Measurements from ENCODE around the gene MRPL24. TPM values are rescaled to one million over a fixed set of nuclear protein-coding genes. Genes with fewer than 3 reads are reported as not detected.

The MRPL24 gene
- total and polyA plus RNA-seq, 9 of the 15 experiments (the other 6 are each of a cell fraction or from before 2014, with no cell fraction given) = 74.3 to 267 (median 113) TPM

DNA sequence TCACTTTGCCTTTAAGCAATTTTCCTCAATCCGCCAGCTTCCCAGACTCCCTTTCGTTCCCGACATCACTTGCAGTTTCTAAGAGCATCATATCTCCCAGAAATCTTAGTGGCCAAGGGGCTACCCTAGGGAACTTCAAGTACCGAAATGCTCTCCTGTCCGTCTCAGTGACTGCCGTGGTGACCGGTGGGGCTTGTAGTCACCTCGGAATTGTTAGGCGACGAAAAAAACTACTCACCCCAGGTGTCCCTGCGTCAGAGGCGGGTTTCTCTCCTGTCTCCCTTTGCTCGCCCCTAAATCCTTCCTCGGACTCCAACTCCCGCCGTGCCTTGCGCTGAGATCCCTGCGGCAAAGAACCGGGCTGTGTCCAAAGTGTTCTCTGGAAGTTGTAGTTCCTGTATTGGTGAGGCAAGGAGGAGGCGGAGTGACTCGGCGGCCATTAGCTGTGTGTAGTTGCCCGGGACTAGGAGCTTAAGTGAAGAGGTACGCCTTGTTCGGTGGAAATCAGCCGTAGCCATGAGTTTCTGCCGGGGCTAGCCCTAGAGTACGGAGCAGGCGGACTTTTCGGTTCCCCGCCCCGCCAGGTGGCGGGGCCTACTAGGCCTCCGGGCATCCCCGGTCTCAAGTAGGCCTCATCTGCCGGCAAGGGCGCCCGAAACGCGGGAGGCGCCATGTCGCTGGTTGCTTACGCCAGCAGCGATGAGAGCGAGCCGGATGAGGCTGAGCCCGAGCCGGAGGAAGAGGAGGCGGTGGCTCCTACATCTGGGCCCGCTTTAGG, 26.4 kb upstream of the MRPL24 start, which contains the start of gene PRCC (continued):
- peak; percentile 98 for TF ChIP-seq ZNF584 (CRISPR knock-in tag; IDR thresholded peaks at IDR 0.05; ENCODE audit: low read depth)
- TF ChIP-seq POLR2AphosphoS5 (IDR thresholded peaks at IDR 0.05; ENCODE audit: control insufficient read depth, insufficient read depth, low read depth, low read length) = peak; percentile 58; the same call in 1 of the 2 replicates
- no peak for TF ChIP-seq CEBPG (CRISPR knock-in tag; IDR thresholded peaks at IDR 0.05)
- TF ChIP-seq CEBPG (tag; conservative IDR thresholded peaks at IDR 0.05 in 1 of 2, IDR thresholded peaks at IDR 0.05 in 1 of 2) = peak in 1 of 2 experiments; percentile 26; a peak in 2 of 4 replicates
- peak; percentile 42; the same call in 1 of the 2 replicates for TF ChIP-seq PML (IDR thresholded peaks at IDR 0.05; ENCODE audit: low read length)
- no peak for TF ChIP-seq RAD51 (IDR thresholded peaks at IDR 0.05; ENCODE audit: borderline replicate concordance, low read depth)
- 0 out of 4 replicates have a peak, but pooled peaks of 1 of the 2 experiments have one; percentile 44 for TF ChIP-seq NONO (IDR thresholded peaks at IDR 0.05; ENCODE audit: low read depth in 2 of 2, low read length in 1 of 2)
- TF ChIP-seq STAG1 (CRISPR knock-in tag; IDR thresholded peaks at IDR 0.05; ENCODE audit: borderline replicate concordance) = peak; percentile 27; the same call in 1 of the 2 replicates
- TF ChIP-seq LARP7 (IDR thresholded peaks at IDR 0.05) = peak; percentile 86
- peak; percentile 74 for TF ChIP-seq TFAP4 (CRISPR knock-in tag; IDR thresholded peaks at IDR 0.05; ENCODE audit: borderline replicate concordance)
- TF ChIP-seq ZFP36 (IDR thresholded peaks at IDR 0.05; ENCODE audit: low read depth, low read length, partially characterized antibody) = no peak
- TF ChIP-seq ZNF12 (CRISPR knock-in tag; IDR thresholded peaks at IDR 0.05) = peak; percentile 84; the same call in 1 of the 2 replicates
- peak; percentile 73; the same call in 1 of the 2 replicates for TF ChIP-seq HDAC8 (tag; IDR thresholded peaks at IDR 0.05)
- peak; percentile 95 for TF ChIP-seq FOXP1 (CRISPR knock-in tag; IDR thresholded peaks at IDR 0.05)
- peak; percentile 61 for TF ChIP-seq TAF9B (IDR thresholded peaks at IDR 0.05; ENCODE audit: partially characterized antibody)
- TF ChIP-seq ZNF785 (CRISPR knock-in tag; IDR thresholded peaks at IDR 0.05) = no peak
- TF ChIP-seq NFRKB (IDR thresholded peaks at IDR 0.05; ENCODE audit: low read depth) = peak; percentile 98
- TF ChIP-seq USF1 (CRISPR knock-in tag; IDR thresholded peaks at IDR 0.05) = no peak
- peak; percentile 69; the same call in 1 of the 2 replicates for TF ChIP-seq E2F4 (CRISPR knock-in tag; IDR thresholded peaks at IDR 0.05; ENCODE audit: low read depth)
- peak; percentile 96; the same call in 1 of the 2 replicates for TF ChIP-seq ZNF175 (CRISPR knock-in tag; IDR thresholded peaks at IDR 0.05; ENCODE audit: low read depth)
- peak; percentile 99 for TF ChIP-seq BRD4 (IDR thresholded peaks at IDR 0.05)
- TF ChIP-seq SIX5 (IDR thresholded peaks at IDR 0.05; ENCODE audit: borderline replicate concordance in 1 of 2, insufficient read depth in 1 of 2, low read depth in 1 of 2, low read length in 2 of 2) = peak; percentile 96 to 98
- peak; percentile 84 for TF ChIP-seq FOXJ2 (tag; IDR thresholded peaks at IDR 0.05)
- TF ChIP-seq ZNF146 (CRISPR knock-in tag; IDR thresholded peaks at IDR 0.05; ENCODE audit: unreplicated experiment) = peak; percentile 12
- TF ChIP-seq CEBPB (tag; IDR thresholded peaks at IDR 0.05) = peak; percentile 13; the same call in 1 of the 2 replicates
- TF ChIP-seq SUPT5H (IDR thresholded peaks at IDR 0.05) = peak; percentile 66
- TF ChIP-seq COPS2 (conservative IDR thresholded peaks at IDR 0.05) = no peak
